Measurements from ENCODE around the gene HNF1B.

Gene HNF1B

GRCh38 chr17:37737971-37738370 is 6.9 kb downstream of the HNF1B start:
- in situ Hi-C loops (cut with MboI; ENCODE audit: low sequenced_read_pairs) = no loop called here

- in situ Hi-C loops (cut with MboI; ENCODE audit: low sequenced_read_pairs) = no loop called here
Measured at GRCh38 chr17:37737081-37737480, 7.8 kb downstream of the HNF1B start.

- in situ Hi-C loops (cut with MboI; ENCODE audit: low sequenced_read_pairs) = no loop called here
Measured at GRCh38 chr17:37736428-37736827, 8.4 kb downstream of the HNF1B start.

- in situ Hi-C loops (cut with MboI; ENCODE audit: low sequenced_read_pairs) = no loop called here
Measured at GRCh38 chr17:37735165-37735564, 9.7 kb downstream of the HNF1B start.

DNA sequence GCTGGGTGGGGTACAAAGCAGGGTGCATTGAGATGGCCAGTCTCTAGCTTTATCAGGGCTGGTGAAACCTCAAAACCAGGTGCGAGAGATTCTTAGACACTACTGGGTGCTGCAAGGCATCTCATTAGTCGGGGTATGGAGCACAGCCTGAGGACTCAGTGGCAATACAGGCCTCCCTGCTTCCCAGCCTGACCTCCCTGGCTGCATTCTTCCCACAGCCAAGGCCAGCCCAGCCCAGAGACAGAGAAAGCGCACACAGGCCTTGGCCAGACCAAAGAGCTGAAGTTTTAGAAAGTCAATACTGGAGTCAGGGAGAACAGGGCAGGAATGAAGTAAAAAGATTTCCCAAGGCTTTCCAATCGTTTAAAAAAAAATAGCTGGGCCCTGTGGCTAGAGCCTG is 12.5 kb downstream of the HNF1B start:
- in situ Hi-C loops (cut with MboI; ENCODE audit: low sequenced_read_pairs) = no loop called here

- in situ Hi-C loops (cut with MboI; ENCODE audit: low sequenced_read_pairs) = no loop called here
Measured at GRCh38 chr17:37731056-37731455, 13.8 kb downstream of the HNF1B start.

DNA sequence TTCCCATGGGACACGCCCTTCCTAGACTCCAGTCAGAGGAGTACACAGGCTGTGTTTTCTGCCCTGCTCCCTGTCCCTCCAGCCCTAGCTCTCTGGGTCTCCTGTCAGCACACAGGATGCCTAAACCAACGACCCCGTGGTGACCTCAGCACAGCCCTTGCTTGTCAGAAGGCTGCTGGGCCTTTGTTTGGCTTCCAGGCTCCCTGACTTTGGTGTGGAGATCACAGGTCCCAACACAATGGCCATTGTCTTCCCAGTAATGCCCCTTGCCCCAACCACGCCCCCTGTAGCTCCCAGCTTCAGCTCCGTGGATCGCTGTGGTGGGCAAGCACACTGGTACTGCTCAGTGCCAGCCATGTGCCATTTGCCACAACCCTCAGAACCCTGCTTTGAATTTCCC is 15.0 kb downstream of the HNF1B start:
- in situ Hi-C loops (cut with MboI; ENCODE audit: low sequenced_read_pairs) = no loop called here

DNA sequence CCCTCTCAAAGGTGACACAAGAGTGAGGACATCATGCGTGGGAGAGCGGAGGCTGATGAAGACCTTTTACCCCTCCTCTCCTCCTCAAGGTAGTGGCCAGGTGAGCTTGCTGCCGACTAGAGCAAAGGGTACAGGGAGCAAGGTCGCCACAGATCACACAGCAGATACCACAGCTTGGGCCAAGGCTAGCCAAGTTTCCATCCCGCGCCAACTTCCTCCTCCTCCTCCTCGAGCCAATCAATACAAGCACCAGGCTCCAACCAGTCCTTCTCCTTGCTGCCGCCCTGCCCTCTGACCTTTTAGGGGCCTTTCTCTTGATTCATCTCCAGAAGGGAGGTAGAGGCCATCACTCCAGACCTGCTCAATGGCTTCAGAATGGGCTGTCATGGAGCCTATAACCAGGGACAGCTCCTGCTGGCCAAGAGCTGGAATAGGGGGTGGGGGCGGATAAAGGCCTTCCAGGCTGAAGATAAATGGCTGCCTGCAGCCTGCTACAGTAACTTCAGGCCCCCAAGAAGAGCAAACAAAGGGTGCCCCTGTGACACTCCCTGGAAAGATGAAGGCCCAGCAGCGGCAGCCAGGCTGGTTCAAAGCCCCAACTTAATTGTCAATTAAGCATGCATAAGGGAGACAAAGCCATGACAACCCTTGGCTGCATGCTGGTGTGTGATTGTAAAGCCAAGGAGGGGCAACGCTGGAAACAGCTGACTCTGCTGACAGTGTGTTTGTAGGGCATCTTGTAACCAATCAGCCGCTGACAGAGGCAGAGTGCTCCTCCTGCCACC is 17.8 kb downstream of the HNF1B start:
- in situ Hi-C loops (cut with MboI; ENCODE audit: low sequenced_read_pairs) = no loop called here

- in situ Hi-C loops (cut with MboI; ENCODE audit: low sequenced_read_pairs) = no loop called here
Measured at GRCh38 chr17:37726248-37726647, 18.6 kb downstream of the HNF1B start.

- in situ Hi-C loops (cut with MboI; ENCODE audit: low sequenced_read_pairs) = no loop called here
Measured at GRCh38 chr17:37725601-37726146, 19.2 kb downstream of the HNF1B start.

GRCh38 chr17:37725021-37725595 is 19.8 kb downstream of the HNF1B start:
- in situ Hi-C loops (cut with MboI; ENCODE audit: low sequenced_read_pairs) = no loop called here

- in situ Hi-C loops (cut with MboI; ENCODE audit: low sequenced_read_pairs) = no loop called here
Measured at GRCh38 chr17:37720989-37721388, 23.9 kb downstream of the HNF1B start.

DNA sequence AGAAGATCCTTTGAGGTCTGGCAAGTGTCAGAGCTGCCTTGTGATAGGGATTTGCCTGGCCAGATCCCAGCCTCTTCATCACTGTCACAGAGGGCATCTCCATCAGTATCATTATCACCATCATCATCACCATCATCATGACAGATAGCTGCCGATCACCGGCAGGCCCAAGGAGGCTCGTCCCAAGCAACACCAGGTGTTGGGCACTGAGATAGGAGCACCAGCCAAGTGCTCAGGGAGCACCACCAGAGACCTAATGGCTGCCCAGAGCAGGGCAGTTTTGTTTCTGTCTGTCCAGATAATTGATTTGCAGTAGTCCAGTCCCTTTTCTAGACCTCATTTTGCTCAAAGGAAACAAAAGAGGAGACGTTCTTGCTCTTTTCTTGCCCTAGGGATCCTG is 25.0 kb downstream of the HNF1B start:
- in situ Hi-C loops (cut with MboI; ENCODE audit: low sequenced_read_pairs) = no loop called here

DNA sequence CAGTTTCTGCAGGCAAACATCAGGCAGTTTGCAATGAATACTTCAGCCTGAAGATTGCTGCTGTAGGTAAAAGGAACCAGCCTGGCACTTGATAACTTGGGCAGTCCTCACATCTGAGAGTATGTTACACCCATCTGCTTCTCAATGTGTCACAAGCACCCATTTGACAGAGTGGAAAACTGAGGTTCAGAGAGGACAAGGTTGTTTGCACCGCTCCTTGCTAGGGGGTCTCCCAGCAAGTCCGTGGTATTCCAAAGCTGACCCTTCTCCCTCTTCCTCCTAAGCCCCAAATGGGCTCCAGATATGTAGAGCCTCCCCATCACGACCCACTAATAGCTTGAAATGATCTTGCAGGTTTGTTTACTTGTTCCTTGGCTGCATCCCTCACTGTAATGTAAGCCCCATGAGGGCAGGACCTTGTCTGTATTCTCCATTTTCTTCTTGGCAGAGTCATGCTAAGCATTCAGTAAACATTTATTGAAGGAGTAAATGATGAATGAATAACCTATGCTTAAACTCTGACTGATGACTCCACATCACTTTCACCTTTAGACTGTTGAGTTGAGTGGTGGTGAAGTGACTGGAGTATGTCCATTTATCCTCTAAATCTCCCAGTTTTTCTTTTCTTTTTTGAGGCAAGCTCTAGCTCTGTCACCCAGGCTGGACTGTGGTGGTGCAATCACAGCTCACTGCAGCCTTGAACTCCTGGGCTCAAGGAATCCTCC is 26.4 kb downstream of the HNF1B start:
- in situ Hi-C loops (cut with MboI; ENCODE audit: low sequenced_read_pairs) = no loop called here

GRCh38 chr17:37717627-37718323 is 27.1 kb downstream of the HNF1B start:
- in situ Hi-C loops (cut with MboI; ENCODE audit: low sequenced_read_pairs) = no loop called here

DNA sequence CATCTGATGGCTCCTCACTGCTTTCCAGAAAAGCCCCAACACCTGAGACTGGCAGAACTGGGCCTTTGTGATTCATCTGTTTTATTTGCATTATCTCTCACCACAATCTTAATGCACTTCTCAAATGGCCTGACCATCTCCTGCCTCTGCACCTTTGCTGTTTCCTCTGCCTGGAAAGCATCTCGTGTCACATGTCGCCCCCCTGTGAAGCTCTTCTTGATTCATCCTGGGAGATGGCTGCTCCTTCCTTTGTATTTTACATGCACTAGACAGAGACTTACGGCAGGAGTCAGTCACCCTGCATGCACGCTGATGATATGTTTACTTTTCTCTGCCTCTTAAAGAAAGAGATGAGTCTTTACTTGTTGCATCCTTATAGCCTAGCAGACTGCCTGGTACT is 30.0 kb downstream of the HNF1B start:
- in situ Hi-C loops (cut with MboI; ENCODE audit: low sequenced_read_pairs) = no loop called here

DNA sequence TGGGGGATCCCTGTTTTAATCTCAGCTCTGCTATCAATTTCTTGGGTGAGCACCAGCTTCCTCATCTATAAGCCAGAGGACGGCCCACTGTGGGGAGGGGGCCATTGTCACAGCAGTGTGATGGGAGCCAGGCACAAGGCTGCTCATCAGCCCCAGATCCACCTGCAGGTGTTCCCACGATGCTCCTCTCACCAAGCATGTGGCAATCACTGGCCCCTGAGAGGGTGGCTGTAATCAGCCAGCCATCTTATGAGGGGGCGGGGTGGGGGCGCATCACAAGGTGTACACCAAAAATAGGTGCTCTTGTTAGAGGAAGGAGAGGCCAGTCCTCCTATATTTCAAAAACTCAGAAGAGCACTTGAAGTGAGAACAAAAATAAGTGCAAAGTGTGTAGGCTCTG is 31.2 kb downstream of the HNF1B start:
- in situ Hi-C loops (cut with MboI; ENCODE audit: low sequenced_read_pairs) = no loop called here

DNA sequence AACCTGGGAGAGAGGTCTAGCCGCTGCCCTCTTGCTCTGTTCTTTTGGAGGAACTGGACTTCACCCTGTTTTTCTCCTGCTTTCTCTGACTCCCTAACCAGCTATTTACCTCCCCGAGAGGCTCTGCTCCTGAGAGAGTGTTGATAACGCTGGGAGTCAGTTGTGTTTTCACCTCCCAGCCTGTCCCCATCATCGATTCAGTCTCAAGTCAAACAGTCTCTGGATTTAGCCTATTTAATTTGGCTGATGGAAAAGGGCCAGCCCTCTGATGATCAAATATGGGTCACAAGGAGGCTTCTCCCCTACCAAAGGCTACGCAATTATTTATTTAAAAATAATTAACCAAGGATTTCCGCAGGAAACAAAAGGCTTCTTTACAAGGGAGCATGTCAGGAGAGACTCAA is 31.8 kb downstream of the HNF1B start:
- in situ Hi-C loops (cut with MboI; ENCODE audit: low sequenced_read_pairs) = no loop called here

- in situ Hi-C loops (cut with MboI; ENCODE audit: low sequenced_read_pairs) = no loop called here
Measured at GRCh38 chr17:37711113-37711512, 33.7 kb downstream of the HNF1B start.

- in situ Hi-C loops (cut with MboI; ENCODE audit: low sequenced_read_pairs) = no loop called here
Measured at GRCh38 chr17:37710344-37710886, 34.4 kb downstream of the HNF1B start.

- in situ Hi-C loops (cut with MboI; ENCODE audit: low sequenced_read_pairs) = no loop called here
Measured at GRCh38 chr17:37708616-37709212, 36.1 kb downstream of the HNF1B start.
